BJ (cell line): ENCODE results near the gene ETV6. TPM values are rescaled to one million over a fixed set of nuclear protein-coding genes. Genes with fewer than 3 reads are reported as not detected.

Source experiments
- CTCF ChIA-PET: fragments of 350-600 bp; formaldehyde crosslinking; extraction: SDS; loops from one replicate; lab custom pipeline; 2021; ENCODE audit warnings: antibody characterized with exemption, inconsistent platforms; lab: Yijun Ruan, JAX
- POLR2A ChIA-PET: fragments of 300-600 bp; sonication (Branson Sonifier 250); formaldehyde crosslinking; extraction: SDS; loops from one replicate; lab custom pipeline; 2021; ENCODE audit warnings: antibody characterized with exemption; lab: Charles Lee
- DNase-seq: peaks from one replicate; pipeline ENCODE4 v3.0.0-alpha.2; 2011; ENCODE audit warnings: low read depth
- H3K27me3 ChIP-seq: 2 replicates; pipeline ENCODE4 v1.6.0; 2011; ENCODE audit warnings: low read length; ENCODE audit not compliant: control insufficient read depth, insufficient read depth
- H3K36me3 ChIP-seq: 2 replicates; pipeline ENCODE4 v1.5.1; 2011; ENCODE audit warnings: low read length; ENCODE audit not compliant: control insufficient read depth, insufficient read depth
- H3K4me3 ChIP-seq: 2 replicates; pipeline ENCODE4 v1.5.1; 2011; ENCODE audit warnings: low read depth, mild to moderate bottlenecking, control low read depth, low read length
- CTCF ChIP-seq: IDR thresholded peaks from 2 replicates; pipeline ENCODE4 v1.5.1; 2011; ENCODE audit warnings: low read depth, mild to moderate bottlenecking, control low read depth, inconsistent platforms, low read length, moderate library complexity; ENCODE audit not compliant: insufficient read depth
- polyA plus RNA-seq: library from polyadenylated mRNA; depleted of rRNA; stranded (reverse); fragments of >200 nt; gene quantifications from 2 replicates; pipeline ENCODE4 v1.2.3, GENCODE V29; 2011

The ETV6 gene
- polyA plus RNA-seq, 1 experiment: 10.7 TPM

GRCh38 chr12:11746940-11747716 is 97.7 kb downstream of the ETV6 start:
- no peak for TF ChIP-seq CTCF
- H3K27me3 ChIP-seq: no peaks in the 10 kb centered on the region
- H3K36me3 ChIP-seq: no peaks in the 10 kb centered on the region
- H3K4me3 ChIP-seq: no peak overlapping the region
- no peak for DNase-seq
- CTCF ChIA-PET: interaction anchor here (0.9 to 2.2 kb wide), 3 partner anchors 12 to 39 kb away, joined by 3 to 15 read pairs (median 3); no protein-coding TSS in a partner anchor
- POLR2A ChIA-PET: no interaction called here

- Histone ChIP-seq H3K36me3 (no peaks in the 10 kb centered on the region; the same call in 1 of the 2 replicates), H3K4me3 (no peak overlapping the region), H3K27me3 (no peaks in the 10 kb centered on the region)
- no peak for DNase-seq
- ChIA-PET CTCF (interaction anchor here (0.9 to 2.2 kb wide), 5 partner anchors 11 to 39 kb away, joined by 3 to 15 read pairs (median 3); no protein-coding TSS in a partner anchor), POLR2A (interaction anchor here (0.6 kb wide), 1 partner anchor 13 kb away, joined by 3 read pairs; no protein-coding TSS in a partner anchor)
- no peak for TF ChIP-seq CTCF
Measured at GRCh38 chr12:11747969-11748368, 98.5 kb downstream of the ETV6 start.

GRCh38 chr12:11748903-11749302 is 99.4 kb downstream of the ETV6 start:
- ChIA-PET POLR2A (no interaction called here), CTCF (interaction anchor here (0.9 to 2.2 kb wide), 4 partner anchors 10 to 284 kb away, joined by 3 to 15 read pairs (median 3); no protein-coding TSS in a partner anchor)
- DNase-seq: no peak
- H3K27me3 ChIP-seq: no peaks in the 10 kb centered on the region
- TF ChIP-seq CTCF: no peak
- H3K36me3 ChIP-seq: peaks cover 5% of the 10 kb centered on the region
- H3K4me3 ChIP-seq: no peak overlapping the region

GRCh38 chr12:11749943-11750690 is 100.6 kb downstream of the ETV6 start:
- ChIA-PET POLR2A (no interaction called here), CTCF (no interaction called here)
- no peak overlapping the region for H3K4me3 ChIP-seq
- no peak for DNase-seq
- TF ChIP-seq CTCF: no peak
- H3K36me3 ChIP-seq: peaks cover 5% of the 10 kb centered on the region
- no peaks in the 10 kb centered on the region for H3K27me3 ChIP-seq

- ChIA-PET POLR2A (no interaction called here), CTCF (interaction anchor here (0.5 kb wide), 1 partner anchor 78 kb away, joined by 3 read pairs; no protein-coding TSS in a partner anchor)
- no peak for TF ChIP-seq CTCF
- no peak overlapping the region for H3K4me3 ChIP-seq
- peaks cover 6% of the 10 kb centered on the region for H3K36me3 ChIP-seq
- DNase-seq: no peak
- no peaks in the 10 kb centered on the region for H3K27me3 ChIP-seq
Measured at GRCh38 chr12:11752403-11753149, 103.1 kb downstream of the ETV6 start.
